Adrenal gland (tissue), 12 donors: ENCODE data around the gene FOXP4. TPM values are rescaled to one million over a fixed set of nuclear protein-coding genes. Genes with fewer than 3 reads are reported as not detected.

Experiments used
- DNase-seq, 7 donors: peaks; one replicate each; pipeline ENCODE4 v3.0.0-alpha.2; 2019 to 2020
- H3K27ac ChIP-seq, 5 donors: fragments of 200-600 bp; sonication (generic) in 4 of 5; 1 replicate in 3 of 5; 2 replicates in 2 of 5; pipeline versions ENCODE4 v1.5.1 to v1.8.0; 2016 to 2020; ENCODE audit warnings: mild to moderate bottlenecking in 1 of 5
- H3K27me3 ChIP-seq: fragments of 200-600 bp; 2 replicates; pipeline ENCODE4 v1.8.0; 2021
- H3K36me3 ChIP-seq, 2 donors: fragments of 200-600 bp; replicated peaks in 1 of 2; 1 replicate in 1 of 2; 2 replicates in 1 of 2; pipeline versions ENCODE4 v1.5.1 to v1.8.0; 2018 to 2022
- H3K4me1 ChIP-seq, 2 donors: fragments of 200-600 bp; replicated peaks in 1 of 2; 1 replicate in 1 of 2; 2 replicates in 1 of 2; pipeline versions ENCODE4 v1.5.1 to v1.8.0; 2018 to 2021
- H3K4me3 ChIP-seq, 4 donors: fragments of 200-600 bp; sonication (generic) in 3 of 4; one replicate each; pipeline ENCODE4 v1.5.1; 2016 to 2018
- H3K9me3 ChIP-seq, 3 donors: fragments of 200-600 bp; sonication (generic) in 1 of 3; replicated peaks in 1 of 3; 1 replicate in 2 of 3; 2 replicates in 1 of 3; pipeline versions ENCODE4 v1.5.1 to v1.8.0; 2016 to 2021
- CTCF ChIP-seq, 6 experiments: fragments of 450-650 bp in 4 of 6; fragments of 200-600 bp in 2 of 6; sonication (generic) in 1 of 6; IDR thresholded peaks; 1 replicate in 5 of 6; 2 replicates in 1 of 6; pipeline versions ENCODE4 v1.5.1 to v1.8.0; 2016 to 2021; ENCODE audit warnings: antibody characterized with exemption in 6 of 6, mild to moderate bottlenecking in 2 of 6, moderate library complexity in 1 of 6
- POLR2A ChIP-seq, 2 donors: fragments of 450-650 bp; IDR thresholded peaks; one replicate each; pipeline ENCODE4 v1.6.1; 2017; ENCODE audit warnings: antibody characterized with exemption in 2 of 2, mild to moderate bottlenecking in 2 of 2, moderate library complexity in 1 of 2
- WGBS, 4 donors: extraction: QIAGEN DNeasy Blood & Tissue Kit in 2 of 4; methylation state at CpG; one replicate each; pipeline versions ENCODE4 v1.1.5 to v1.1.7; 2013 to 2017; 5-methylcytosine and 5-hydroxymethylcytosine counted together
- intact Hi-C, 2 donors: fragments of 100-400 bp; cut with DNase I; formaldehyde crosslinking; loops; one replicate each; pipeline versions ENCODE4 v1.14.1 to v1.15.0; 2022 to 2023
- polyA plus RNA-seq, 3 donors: library from polyadenylated mRNA; stranded (reverse); fragments of 200-250 nt in 2 of 3; fragments of 350-450 nt in 1 of 3; fragmentation: Illumina TruSeq in 1 of 3; extraction: RNeasy Lipid Tissue Mini Kit (QIAGEN cat#74804) in 1 of 3; gene quantifications; one replicate each; pipeline ENCODE4 v1.2.3, GENCODE V29; 2013 to 2014
- total RNA-seq, 9 donors: library from RNA; depleted of rRNA in 4 of 9; stranded (reverse); fragments of >200 nt in 4 of 9; fragments of 120-200 nt in 1 of 9; fragmentation: NEBNext Ultra II Directional in 1 of 9; extraction: Animal tissue kit (Norgen Biotek cat#: 25700) in 1 of 9; gene quantifications; one replicate each; pipeline versions ENCODE4 v1.1.0 to v1.2.4, GENCODE V29; 2013 to 2023
- donor health status: healthy with polysubstance abuse.
- donor health status: Bipolar disorder and iron deficiency.
- donor health status: DM: yes; HTN: yes; CAD: no.
- donor health status: DM: no; HTN: no; CAD: no.
- donor health status: DM: no; HTN: no; CAD: no.
- donor health status: DM: yes; HTN: yes; CAD: no.

Gene FOXP4
- total and polyA plus RNA-seq, 12 donors, result 1.6 to 18.2 (median 11.3) TPM

DNA sequence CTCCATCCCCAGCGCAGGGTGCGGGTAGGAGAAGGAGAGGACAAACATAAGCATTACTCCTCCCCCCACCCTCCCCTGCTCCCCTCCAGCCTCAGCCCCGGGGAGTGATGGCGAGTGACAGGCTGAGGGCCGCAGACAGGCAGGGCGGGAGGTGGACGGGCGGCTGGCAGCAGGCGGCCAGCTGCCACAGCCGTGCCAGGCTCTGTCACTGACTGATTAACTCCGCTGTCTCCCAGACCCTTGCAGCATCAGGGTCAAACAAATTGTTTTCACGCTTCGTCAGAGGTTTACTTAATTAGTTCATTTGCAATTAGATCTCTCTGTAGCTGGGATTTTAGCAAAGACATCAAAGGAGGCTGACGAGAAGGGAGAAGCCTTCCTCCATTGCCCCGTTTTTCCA is 41.9 kb downstream of the FOXP4 start:
- H3K27ac ChIP-seq, result peak overlapping the region in 1 of 5 donors; percentile 34
- 83 to 88% (median 86%) methylated on average over 10 to 15 of the region's 15 CpGs for WGBS, 4 donors
- no peaks in the 10 kb centered on the region for H3K9me3 ChIP-seq
- DNase-seq, result no peak
- H3K27me3 ChIP-seq, result no peaks in the 10 kb centered on the region
- TF ChIP-seq POLR2A (IDR thresholded peaks at IDR 0.05), result no peak
- no peak for TF ChIP-seq CTCF (IDR thresholded peaks at IDR 0.05)
- H3K4me1 ChIP-seq, result no peaks in the 10 kb centered on the region
- peaks cover 0 to 7% of the 10 kb centered on the region in 2 donors for H3K36me3 ChIP-seq
- H3K4me3 ChIP-seq, result no peak overlapping the region
- intact Hi-C loops, result loop anchor here in 1 of 2 donors (5.0 kb wide), 1 partner anchor 41 kb away; the partner anchor contains the start of gene FOXP4

GRCh38 chr6:41589223-41589622 is 43.0 kb downstream of the FOXP4 start:
- H3K27me3 ChIP-seq, result no peaks in the 10 kb centered on the region
- intact Hi-C loops, result loop anchor here in 1 of 2 donors (5.0 kb wide), 1 partner anchor 42 kb away; the partner anchor contains the start of gene FOXP4
- no peaks in the 10 kb centered on the region for H3K9me3 ChIP-seq
- H3K27ac ChIP-seq, result no peak overlapping the region
- WGBS, 4 donors, result 83 to 91% (median 90%) methylated on average over 4 of the region's 4 CpGs; no CpG with 5 or more reads in 1 of the 4 donors
- no peak overlapping the region for H3K4me3 ChIP-seq
- peaks cover 0 to 7% of the 10 kb centered on the region in 2 donors for H3K36me3 ChIP-seq
- TF ChIP-seq POLR2A (IDR thresholded peaks at IDR 0.05), result no peak
- no peak for TF ChIP-seq CTCF (IDR thresholded peaks at IDR 0.05)
- H3K4me1 ChIP-seq, result no peaks in the 10 kb centered on the region
- DNase-seq, result no peak

GRCh38 chr6:41589636-41590622 is 43.7 kb downstream of the FOXP4 start:
- DNase-seq, result no peak
- Histone ChIP-seq H3K27ac (no peak overlapping the region), H3K4me3 (no peak overlapping the region), H3K9me3 (no peaks in the 10 kb centered on the region), H3K4me1 (no peaks in the 10 kb centered on the region), H3K27me3 (no peaks in the 10 kb centered on the region), H3K36me3 (peaks cover 0 to 7% of the 10 kb centered on the region in 2 donors)
- 89 to 94% (median 92%) methylated on average over 24 to 39 of the region's 39 CpGs for WGBS, 4 donors
- TF ChIP-seq POLR2A (IDR thresholded peaks at IDR 0.05) (no peak), CTCF (IDR thresholded peaks at IDR 0.05) (no peak)
- intact Hi-C loops, result loop anchor here (2.0 to 5.0 kb wide), 5 partner anchors 43 to 218 kb away; partner anchors contain the start of gene FOXP4 (in 1 of the 2)

DNA sequence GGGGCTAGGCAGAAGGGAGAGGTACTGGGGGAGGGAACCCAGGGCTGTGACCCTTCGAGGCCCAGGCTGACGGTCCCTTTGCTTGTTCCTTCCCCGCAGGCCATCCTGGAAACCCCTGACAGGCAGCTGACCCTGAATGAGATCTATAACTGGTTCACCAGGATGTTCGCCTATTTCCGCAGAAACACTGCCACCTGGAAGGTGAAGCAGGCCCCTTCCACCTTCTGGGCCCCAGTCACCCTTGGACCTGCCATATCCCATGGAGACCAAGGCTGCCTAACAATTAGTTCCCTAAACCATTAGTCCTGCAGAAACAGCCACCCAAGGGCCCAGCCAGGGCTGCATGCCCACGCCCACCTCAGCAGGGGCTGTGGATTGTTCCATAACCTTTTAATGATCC is 44.9 kb downstream of the FOXP4 start:
- H3K27ac ChIP-seq, result no peak overlapping the region
- DNase-seq, result no peak
- intact Hi-C loops, result loop anchor here (2.0 to 5.0 kb wide), 4 partner anchors 129 to 219 kb away; no protein-coding TSS in a partner anchor
- H3K9me3 ChIP-seq, result no peaks in the 10 kb centered on the region
- H3K4me1 ChIP-seq, result no peaks in the 10 kb centered on the region
- H3K27me3 ChIP-seq, result no peaks in the 10 kb centered on the region
- 83 to 92% (median 90%) methylated on average over 3 to 6 of the region's 6 CpGs for WGBS, 4 donors
- H3K4me3 ChIP-seq, result no peak overlapping the region
- H3K36me3 ChIP-seq, result peaks cover 0 to 7% of the 10 kb centered on the region in 2 donors
- TF ChIP-seq CTCF (IDR thresholded peaks at IDR 0.05), result no peak
- TF ChIP-seq POLR2A (IDR thresholded peaks at IDR 0.05), result no peak
